Astrocyte (in vitro differentiated cells and primary cell): ENCODE results near the gene FGD5. TPM values are rescaled to one million over a fixed set of nuclear protein-coding genes. Genes with fewer than 3 reads are reported as not detected.

Experiments
- DNase-seq: peaks from one replicate; pipeline ENCODE4 v3.0.0-alpha.2; 2010; ENCODE audit warnings: low read depth
- FAIRE-seq: peaks from 2 replicates; lab custom pipeline; 2011; peaks lifted over from hg19 to GRCh38; lab: Jason Lieb, UNC
- H2AFZ ChIP-seq: 2 replicates; pipeline ENCODE4 v1.6.0; 2012; ENCODE audit warnings: low read depth, low read length, inconsistent platforms
- H3K27ac ChIP-seq: 2 replicates; pipeline ENCODE4 v1.5.1; 2011; ENCODE audit warnings: low read depth, low read length, inconsistent platforms
- H3K27me3 ChIP-seq: 2 replicates; pipeline ENCODE4 v1.6.0; 2011; ENCODE audit warnings: low read length, inconsistent platforms; ENCODE audit not compliant: insufficient read depth
- H3K36me3 ChIP-seq: 2 replicates; pipeline ENCODE4 v1.5.1; 2011; ENCODE audit warnings: low read length, inconsistent platforms; ENCODE audit not compliant: insufficient read depth
- H3K4me1 ChIP-seq: 2 replicates; pipeline ENCODE4 v1.5.1; 2011; ENCODE audit warnings: low read length, inconsistent platforms; ENCODE audit not compliant: insufficient read depth
- H3K4me2 ChIP-seq: 2 replicates; pipeline ENCODE4 v1.6.0; 2012; ENCODE audit warnings: low read length, inconsistent platforms
- H3K4me3 ChIP-seq: 2 replicates; pipeline ENCODE4 v1.5.1; 2011; ENCODE audit warnings: low read depth, mild to moderate bottlenecking, low read length, inconsistent platforms; ENCODE audit not compliant: insufficient read depth
- H3K79me2 ChIP-seq: 2 replicates; pipeline ENCODE4 v1.6.0; 2012; ENCODE audit warnings: mild to moderate bottlenecking, low read length, inconsistent platforms; ENCODE audit not compliant: insufficient read depth
- H3K9ac ChIP-seq: 2 replicates; pipeline ENCODE4 v1.6.0; 2012; ENCODE audit warnings: mild to moderate bottlenecking, low read length, inconsistent platforms
- H3K9me3 ChIP-seq: 2 replicates; pipeline ENCODE4 v1.5.1; 2012; ENCODE audit warnings: low read depth, mild to moderate bottlenecking, low read length, inconsistent platforms; ENCODE audit not compliant: insufficient read depth
- H4K20me1 ChIP-seq: 2 replicates; pipeline ENCODE4 v1.6.0; 2012; ENCODE audit warnings: low read length, inconsistent platforms; ENCODE audit not compliant: insufficient read depth
- H3K27ac Mint-ChIP-seq: one replicate; pipeline ENCODE4 v1.8.0; 2021; ENCODE audit warnings: mild to moderate bottlenecking, mixed read lengths; ENCODE audit not compliant: unreplicated experiment
- H3K27me3 Mint-ChIP-seq: one replicate; pipeline ENCODE4 v1.8.0; 2021; ENCODE audit warnings: low read depth, mixed read lengths; ENCODE audit not compliant: unreplicated experiment
- H3K36me3 Mint-ChIP-seq: one replicate; pipeline ENCODE4 v1.8.0; 2021; ENCODE audit warnings: low read depth, mixed read lengths; ENCODE audit not compliant: unreplicated experiment
- H3K4me1 Mint-ChIP-seq: one replicate; pipeline ENCODE4 v1.8.0; 2021; ENCODE audit warnings: low read depth, mixed read lengths; ENCODE audit not compliant: unreplicated experiment
- H3K4me3 Mint-ChIP-seq: one replicate; pipeline ENCODE4 v1.8.0; 2021; ENCODE audit warnings: mild to moderate bottlenecking, moderate library complexity, mixed read lengths; ENCODE audit not compliant: unreplicated experiment
- H3K9me3 Mint-ChIP-seq: one replicate; pipeline ENCODE4 v1.8.0; 2021; ENCODE audit warnings: mild to moderate bottlenecking, mixed read lengths; ENCODE audit not compliant: unreplicated experiment
- CTCF ChIP-seq: IDR thresholded peaks from 2 replicates; pipeline ENCODE4 v1.5.1; 2011; ENCODE audit warnings: low read depth, mild to moderate bottlenecking, inconsistent platforms, low read length, moderate library complexity; ENCODE audit not compliant: insufficient read depth
- EZH2 ChIP-seq: IDR thresholded peaks from 2 replicates; pipeline ENCODE4 v1.6.1; 2012; ENCODE audit warnings: mild to moderate bottlenecking, low read length, inconsistent platforms; ENCODE audit not compliant: insufficient read depth
- total RNA-seq: library from RNA; stranded (reverse); gene quantifications from 2 replicates; pipeline ENCODE4 v1.2.1, GENCODE V29; 2021

The FGD5 gene
- total RNA-seq, 1 donor from 2014 or later, result 2.0 TPM

DNA sequence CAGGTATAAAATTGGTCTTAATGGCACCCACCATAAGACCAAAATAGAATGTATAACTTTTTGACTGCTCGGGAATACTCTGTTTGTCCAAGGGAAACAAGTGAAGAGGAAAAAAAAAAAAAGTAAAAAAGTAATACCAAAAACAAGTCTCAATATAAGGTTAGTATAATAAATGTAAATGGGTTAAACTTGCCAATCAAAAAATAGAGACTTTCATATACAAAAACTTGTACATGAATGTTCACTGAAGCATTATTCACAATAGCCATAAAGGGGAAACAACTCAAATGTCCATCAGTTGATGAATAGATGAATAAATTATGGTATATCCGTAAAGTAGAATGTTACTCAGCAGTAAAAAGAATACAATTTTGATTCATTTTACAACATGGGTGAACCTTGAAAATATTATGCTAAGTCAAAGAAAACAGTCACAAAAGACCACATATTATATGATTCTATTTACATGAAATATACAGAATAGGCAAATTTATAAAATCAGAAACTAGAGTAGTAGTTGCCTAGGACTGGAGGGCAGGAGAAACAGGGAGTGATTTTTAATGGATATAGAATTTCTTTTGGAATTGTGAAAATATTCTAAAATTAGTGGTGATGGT lies 39.6 kb upstream of the FGD5 start:
- Mint-ChIP-seq H3K4me3 (no peak overlapping the region), H3K4me1 (no peaks in the 10 kb centered on the region), H3K9me3 (no peaks in the 10 kb centered on the region), H3K27ac (no peak overlapping the region), H3K27me3 (peaks cover 9% of the 10 kb centered on the region), H3K36me3 (no peaks in the 10 kb centered on the region)
- Histone ChIP-seq H4K20me1 (no peaks in the 10 kb centered on the region), H3K9ac (no peak overlapping the region), H3K79me2 (no peaks in the 10 kb centered on the region), H3K27me3 (no peaks in the 10 kb centered on the region), H3K9me3 (no peaks in the 10 kb centered on the region), H3K27ac (no peak overlapping the region), H3K4me2 (no peak overlapping the region), H3K4me1 (no peaks in the 10 kb centered on the region), H3K36me3 (no peaks in the 10 kb centered on the region), H3K4me3 (no peak overlapping the region), H2AFZ (no peak overlapping the region)
- no peak for TF ChIP-seq EZH2
- TF ChIP-seq CTCF, result no peak
- FAIRE-seq (no peak), DNase-seq (no peak)

- TF ChIP-seq CTCF (peak; percentile 35), EZH2 (no peak)
- no peak overlapping the region for H3K27ac Mint-ChIP-seq
- no peak overlapping the region for H3K4me3 Mint-ChIP-seq
- H3K79me2 ChIP-seq, result no peaks in the 10 kb centered on the region
- no peaks in the 10 kb centered on the region for H3K36me3 Mint-ChIP-seq
- H3K27me3 Mint-ChIP-seq, result peaks cover 17% of the 10 kb centered on the region
- no peaks in the 10 kb centered on the region for H3K9me3 Mint-ChIP-seq
- H3K4me2 ChIP-seq, result no peak overlapping the region
- H4K20me1 ChIP-seq, result no peaks in the 10 kb centered on the region
- H3K27ac ChIP-seq, result no peak overlapping the region
- H3K36me3 ChIP-seq, result no peaks in the 10 kb centered on the region
- H3K9ac ChIP-seq, result no peak overlapping the region
- H2AFZ ChIP-seq, result no peak overlapping the region
- DNase-seq (peak; percentile 6), FAIRE-seq (no peak)
- no peaks in the 10 kb centered on the region for H3K4me1 Mint-ChIP-seq
- H3K4me1 ChIP-seq, result no peaks in the 10 kb centered on the region
- no peaks in the 10 kb centered on the region for H3K27me3 ChIP-seq
- no peaks in the 10 kb centered on the region for H3K9me3 ChIP-seq
- H3K4me3 ChIP-seq, result no peak overlapping the region
These were observed 37.7 kb upstream of the FGD5 start for GRCh38 chr3:14780927-14781507.

DNA sequence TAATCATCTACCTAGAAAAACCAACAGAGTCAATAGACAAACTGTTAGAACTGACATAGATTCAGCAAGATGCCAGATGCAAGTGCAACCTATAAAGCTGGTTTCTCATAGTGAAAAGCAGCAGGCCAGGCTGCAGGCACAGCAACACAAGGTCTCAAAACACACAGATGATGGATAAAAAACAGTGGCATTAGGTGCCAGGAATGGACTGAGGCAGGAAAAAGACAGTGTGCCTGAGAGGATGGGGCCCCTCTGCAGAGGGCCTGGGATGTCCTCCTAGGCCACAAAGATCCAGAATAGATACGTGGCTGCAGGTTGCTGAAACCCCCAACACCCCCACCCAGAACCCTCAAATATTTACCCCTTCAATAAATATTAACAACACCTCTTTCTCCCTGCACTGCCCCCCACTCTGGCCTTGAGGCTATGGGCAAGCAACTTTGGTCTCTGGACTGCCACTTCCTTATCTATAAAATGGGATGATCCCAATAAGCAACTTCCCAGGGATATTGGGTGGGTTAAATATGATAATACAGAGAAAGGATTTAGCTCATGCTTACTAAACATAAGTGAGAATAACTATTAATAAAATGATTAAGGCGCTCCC lies 35.2 kb upstream of the FGD5 start:
- peaks cover 7% of the 10 kb centered on the region for H3K27me3 ChIP-seq
- peaks cover 1% of the 10 kb centered on the region for H3K36me3 Mint-ChIP-seq
- no peaks in the 10 kb centered on the region for H3K4me1 Mint-ChIP-seq

More for the DNA sequence above, 35.2 kb upstream of the FGD5 start:
- Histone ChIP-seq H3K4me1 (no peaks in the 10 kb centered on the region), H3K79me2 (no peaks in the 10 kb centered on the region), H3K4me3 (no peak overlapping the region), H3K4me2 (no peak overlapping the region), H3K36me3 (no peaks in the 10 kb centered on the region), H3K9ac (no peak overlapping the region), H2AFZ (no peak overlapping the region), H3K9me3 (no peaks in the 10 kb centered on the region), H3K27ac (no peak overlapping the region), H4K20me1 (no peaks in the 10 kb centered on the region)
- DNase-seq (no peak), FAIRE-seq (no peak)
- Mint-ChIP-seq H3K27me3 (peaks cover 29% of the 10 kb centered on the region), H3K9me3 (no peaks in the 10 kb centered on the region), H3K4me3 (no peak overlapping the region), H3K27ac (no peak overlapping the region)
- no peak for TF ChIP-seq EZH2
- TF ChIP-seq CTCF, result no peak
